Nephron progenitor cell (in vitro differentiated cells): ENCODE results near the gene RUSF1.

Experiments
- DNase-seq: peaks from one replicate; pipeline ENCODE4 v3.0.0; 2021
- H3K27ac Mint-ChIP-seq: 2 replicates; pipeline ENCODE4 v1.8.0; 2021; ENCODE audit warnings: mild to moderate bottlenecking, moderate library complexity, mixed read lengths
- H3K27me3 Mint-ChIP-seq: 2 replicates; pipeline ENCODE4 v1.8.0; 2021; ENCODE audit warnings: mild to moderate bottlenecking, low read depth, mixed read lengths; ENCODE audit not compliant: poor library complexity
- H3K36me3 Mint-ChIP-seq: 2 replicates; pipeline ENCODE4 v1.8.0; 2021; ENCODE audit warnings: low read depth, mixed read lengths
- H3K4me1 Mint-ChIP-seq: 2 replicates; pipeline ENCODE4 v1.8.0; 2021; ENCODE audit warnings: mixed read lengths
- H3K4me3 Mint-ChIP-seq: 2 replicates; pipeline ENCODE4 v1.8.0; 2021; ENCODE audit warnings: mild to moderate bottlenecking, moderate library complexity, mixed read lengths
- H3K9me3 Mint-ChIP-seq: 2 replicates; pipeline ENCODE4 v1.8.0; 2021; ENCODE audit warnings: mild to moderate bottlenecking, moderate library complexity, mixed read lengths
- TF ChIP-seq, protein P1 (sequence below): fragments of 200-600 bp; sonication (generic); IDR thresholded peaks from 2 replicates; pipeline ENCODE4 v1.5.0; 2021; ENCODE audit warnings: antibody characterized with exemption

The RUSF1 gene

GRCh38 chr16:31475946-31476302 is 32.3 kb downstream of the RUSF1 start:
- H3K36me3 Mint-ChIP-seq = peaks cover 6% of the 10 kb centered on the region
- no peaks in the 10 kb centered on the region for H3K9me3 Mint-ChIP-seq
- TF ChIP-seq, protein P1, sequence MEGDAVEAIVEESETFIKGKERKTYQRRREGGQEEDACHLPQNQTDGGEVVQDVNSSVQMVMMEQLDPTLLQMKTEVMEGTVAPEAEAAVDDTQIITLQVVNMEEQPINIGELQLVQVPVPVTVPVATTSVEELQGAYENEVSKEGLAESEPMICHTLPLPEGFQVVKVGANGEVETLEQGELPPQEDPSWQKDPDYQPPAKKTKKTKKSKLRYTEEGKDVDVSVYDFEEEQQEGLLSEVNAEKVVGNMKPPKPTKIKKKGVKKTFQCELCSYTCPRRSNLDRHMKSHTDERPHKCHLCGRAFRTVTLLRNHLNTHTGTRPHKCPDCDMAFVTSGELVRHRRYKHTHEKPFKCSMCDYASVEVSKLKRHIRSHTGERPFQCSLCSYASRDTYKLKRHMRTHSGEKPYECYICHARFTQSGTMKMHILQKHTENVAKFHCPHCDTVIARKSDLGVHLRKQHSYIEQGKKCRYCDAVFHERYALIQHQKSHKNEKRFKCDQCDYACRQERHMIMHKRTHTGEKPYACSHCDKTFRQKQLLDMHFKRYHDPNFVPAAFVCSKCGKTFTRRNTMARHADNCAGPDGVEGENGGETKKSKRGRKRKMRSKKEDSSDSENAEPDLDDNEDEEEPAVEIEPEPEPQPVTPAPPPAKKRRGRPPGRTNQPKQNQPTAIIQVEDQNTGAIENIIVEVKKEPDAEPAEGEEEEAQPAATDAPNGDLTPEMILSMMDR = no peak
- H3K27ac Mint-ChIP-seq = no peak overlapping the region
- peak; percentile 18 for DNase-seq
- H3K4me1 Mint-ChIP-seq = peaks cover 29% of the 10 kb centered on the region
- H3K27me3 Mint-ChIP-seq = peaks cover 83% of the 10 kb centered on the region
- peak overlapping the region; percentile 75 for H3K4me3 Mint-ChIP-seq

DNA sequence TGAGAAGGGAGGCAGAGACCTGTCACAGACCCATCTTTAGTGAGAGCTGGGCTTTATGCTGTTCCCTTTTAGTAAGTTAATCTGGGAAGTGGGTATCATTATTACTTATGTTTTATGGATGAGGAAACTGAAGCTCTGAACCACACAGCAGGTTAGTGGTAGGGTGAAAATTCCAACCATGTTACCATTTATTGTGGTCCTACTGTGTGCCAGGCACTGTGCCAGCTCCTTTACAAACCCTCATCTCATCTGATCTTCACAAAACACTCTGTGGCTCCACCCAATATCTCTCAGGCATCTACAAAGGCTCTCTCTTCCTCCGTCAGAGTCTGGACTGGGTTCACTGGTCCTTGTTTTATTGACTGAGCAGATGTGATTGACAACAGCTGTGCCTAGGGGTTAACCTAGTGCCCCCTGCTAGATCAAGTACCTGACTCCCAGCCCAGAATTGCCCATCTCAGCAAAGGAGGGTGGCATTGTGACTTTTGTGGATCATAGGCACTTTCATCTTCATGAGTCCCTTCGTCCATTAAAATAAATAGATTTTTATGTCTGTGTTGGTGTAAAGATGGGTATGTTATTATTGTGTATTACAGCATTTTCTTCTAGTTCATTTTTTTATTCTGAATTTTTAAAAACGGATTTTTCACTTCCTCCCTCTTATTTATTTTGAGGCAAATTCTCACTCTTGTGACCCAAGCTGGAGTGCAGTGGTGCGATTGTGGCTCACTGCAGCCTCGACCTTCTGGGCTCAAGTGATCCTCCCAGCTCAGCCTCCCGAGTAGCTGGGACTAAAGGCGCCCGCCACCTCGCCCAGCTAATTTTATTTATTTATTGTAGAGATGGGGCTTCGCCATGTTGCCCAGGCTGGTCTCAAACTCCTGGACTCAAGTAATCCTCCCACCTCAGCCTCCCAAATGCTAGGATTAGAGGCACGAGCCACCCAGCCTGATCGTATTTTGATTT is 33.1 kb downstream of the RUSF1 start:
- no peaks in the 10 kb centered on the region for H3K9me3 Mint-ChIP-seq
- TF ChIP-seq, protein P1 = no peak
- no peak for DNase-seq
- no peak overlapping the region for H3K4me3 Mint-ChIP-seq
- no peak overlapping the region for H3K27ac Mint-ChIP-seq
- H3K4me1 Mint-ChIP-seq = peaks cover 30% of the 10 kb centered on the region
- H3K27me3 Mint-ChIP-seq = peaks cover 76% of the 10 kb centered on the region
- H3K36me3 Mint-ChIP-seq = peaks cover 6% of the 10 kb centered on the region

DNA sequence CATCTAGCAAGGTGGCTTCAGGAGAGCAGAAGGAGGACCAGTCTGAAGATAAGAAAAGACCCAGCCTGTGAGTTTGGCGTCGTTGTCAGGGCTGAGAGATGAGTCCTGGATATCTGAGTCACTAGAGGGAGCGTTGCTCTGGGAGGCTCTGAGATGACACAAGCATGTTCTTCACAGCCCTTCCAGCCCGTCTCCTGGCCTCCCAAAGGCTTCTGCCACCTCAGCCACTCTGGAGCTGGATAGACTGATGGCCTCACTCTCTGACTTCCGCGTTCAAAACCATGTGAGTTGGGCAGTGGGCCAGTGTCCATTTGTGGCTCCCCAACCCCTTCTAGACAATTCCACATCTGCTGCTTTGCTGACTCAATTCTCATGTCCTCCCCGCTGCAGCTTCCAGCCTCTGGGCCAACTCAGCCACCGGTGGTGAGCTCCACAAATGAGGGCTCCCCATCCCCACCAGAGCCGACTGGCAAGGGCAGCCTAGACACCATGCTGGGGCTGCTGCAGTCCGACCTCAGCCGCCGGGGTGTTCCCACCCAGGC is 33.9 kb downstream of the RUSF1 start:
- no peak overlapping the region for H3K4me3 Mint-ChIP-seq
- no peaks in the 10 kb centered on the region for H3K9me3 Mint-ChIP-seq
- DNase-seq = no peak
- peaks cover 6% of the 10 kb centered on the region for H3K36me3 Mint-ChIP-seq
- TF ChIP-seq, protein P1 = no peak
- H3K27me3 Mint-ChIP-seq = peaks cover 70% of the 10 kb centered on the region
- peaks cover 30% of the 10 kb centered on the region for H3K4me1 Mint-ChIP-seq
- no peak overlapping the region for H3K27ac Mint-ChIP-seq

GRCh38 chr16:31473264-31473984 is 34.8 kb downstream of the RUSF1 start:
- no peak overlapping the region for H3K27ac Mint-ChIP-seq
- H3K9me3 Mint-ChIP-seq = no peaks in the 10 kb centered on the region
- peaks cover 6% of the 10 kb centered on the region for H3K36me3 Mint-ChIP-seq
- H3K27me3 Mint-ChIP-seq = peaks cover 66% of the 10 kb centered on the region
- TF ChIP-seq, protein P1 = no peak
- H3K4me1 Mint-ChIP-seq = peaks cover 30% of the 10 kb centered on the region
- H3K4me3 Mint-ChIP-seq = peak overlapping the region; percentile 85
- no peak for DNase-seq

- Mint-ChIP-seq H3K27me3 (peaks cover 60% of the 10 kb centered on the region), H3K36me3 (peaks cover 6% of the 10 kb centered on the region), H3K4me3 (peak overlapping the region; percentile 85), H3K4me1 (peaks cover 24% of the 10 kb centered on the region), H3K27ac (no peak overlapping the region), H3K9me3 (no peaks in the 10 kb centered on the region)
- DNase-seq = peak; percentile 59
- TF ChIP-seq, protein P1 = peak; percentile 50
Measured at GRCh38 chr16:31472709-31473203, 35.4 kb downstream of the RUSF1 start.
